Endothelial cell of umbilical vein (primary cell): Measurements from ENCODE around the gene RGS7. TPM values are rescaled to one million over a fixed set of nuclear protein-coding genes. Genes with fewer than 3 reads are reported as not detected.

Experiments used
- BruUV-seq: library from RNA; stranded (reverse); fragments of 400-500 nt; replicated peaks from 2 replicates; lab custom pipeline; 2021; lab: Mats Ljungman, UMichigan
- CTCF ChIA-PET: fragments of 300-600, 350-600 bp; sonication (Branson Sonifier 250); formaldehyde crosslinking; loops from one replicate; lab custom pipeline; 2021; ENCODE audit warnings: antibody characterized with exemption, inconsistent platforms; lab: Charles Lee
- POLR2A ChIA-PET: fragments of 300-600, 350-600 bp; sonication (Branson Sonifier 250); formaldehyde crosslinking; loops from one replicate; lab custom pipeline; 2021; ENCODE audit warnings: antibody characterized with exemption, inconsistent platforms; lab: Charles Lee
- DNase-seq: peaks from one replicate; pipeline ENCODE4 v3.0.0-alpha.2; 2011; ENCODE audit warnings: low read depth, low spot score
- FAIRE-seq: peaks from 2 replicates; lab custom pipeline; 2011; peaks lifted over from hg19 to GRCh38; lab: Jason Lieb, UNC
- H2AFZ ChIP-seq: 2 replicates; pipeline ENCODE4 v1.6.0; 2012; ENCODE audit warnings: low read depth, low read length, control low read depth, inconsistent platforms
- H3K27ac ChIP-seq: 2 replicates; pipeline ENCODE4 v1.5.1; 2011; ENCODE audit warnings: low read depth, mild to moderate bottlenecking, control low read depth, low read length, moderate library complexity; ENCODE audit not compliant: insufficient read depth
- H3K27me3 ChIP-seq, 2 experiments: 2 replicates each; pipeline versions ENCODE4 v1.6.0 to v1.6.1; 2011; ENCODE audit warnings: low read length in 2 of 2, mixed read lengths in 1 of 2; ENCODE audit not compliant: control insufficient read depth in 2 of 2, insufficient read depth in 2 of 2
- H3K36me3 ChIP-seq, 2 experiments: 2 replicates in 1 of 2; 3 replicates in 1 of 2; pipeline ENCODE4 v1.5.1; 2011; ENCODE audit warnings: low read length in 2 of 2, mild to moderate bottlenecking in 1 of 2, moderate library complexity in 1 of 2; ENCODE audit not compliant: control insufficient read depth in 2 of 2, insufficient read depth in 2 of 2; ENCODE audit errors: extremely low read depth in 1 of 2
- H3K4me1 ChIP-seq: 3 replicates; pipeline ENCODE4 v1.5.1; 2011; ENCODE audit warnings: mild to moderate bottlenecking, low read length; ENCODE audit not compliant: control insufficient read depth, insufficient read depth; ENCODE audit errors: extremely low read depth
- H3K4me2 ChIP-seq: 2 replicates; pipeline ENCODE4 v1.6.1; 2011; ENCODE audit warnings: low read length, control low read depth, mixed read lengths; ENCODE audit not compliant: insufficient read depth
- H3K4me3 ChIP-seq, 3 experiments: fragments of 200-600 bp in 1 of 3; sonication (generic), shearing (Covaris generic) in 1 of 3; replicated peaks in 1 of 3; 2 replicates each; pipeline ENCODE4 v1.5.1; 2011 to 2016; ENCODE audit warnings: control low read depth in 3 of 3, low read length in 3 of 3, mild to moderate bottlenecking in 2 of 3, inconsistent platforms in 1 of 3, low read depth in 1 of 3, moderate library complexity in 1 of 3; ENCODE audit not compliant: insufficient read depth in 1 of 3
- H3K79me2 ChIP-seq: 2 replicates; pipeline ENCODE4 v1.6.0; 2012; ENCODE audit warnings: low read length, inconsistent platforms; ENCODE audit not compliant: control insufficient read depth, insufficient read depth
- H3K9ac ChIP-seq: replicated peaks from 2 replicates; pipeline ENCODE3; 2011; ENCODE audit warnings: low read length, control low read depth; ENCODE audit not compliant: insufficient read depth; ENCODE audit errors: extremely low read depth
- H3K9me1 ChIP-seq: replicated peaks from 3 replicates; pipeline ENCODE4 v1.6.0; 2011; ENCODE audit warnings: mild to moderate bottlenecking, low read length; ENCODE audit not compliant: control insufficient read depth, insufficient read depth; ENCODE audit errors: extremely low read depth
- H3K9me3 ChIP-seq: replicated peaks from 2 replicates; pipeline ENCODE4 v1.5.1; 2012; ENCODE audit warnings: low read length, inconsistent platforms; ENCODE audit not compliant: control insufficient read depth, insufficient read depth
- H4K20me1 ChIP-seq: replicated peaks from 2 replicates; pipeline ENCODE3; 2011; ENCODE audit warnings: mild to moderate bottlenecking, low read length; ENCODE audit not compliant: control insufficient read depth, insufficient read depth; ENCODE audit errors: extremely low read depth
- EZH2 ChIP-seq: IDR thresholded peaks from 2 replicates; pipeline ENCODE4 v1.6.1; 2012; ENCODE audit warnings: borderline replicate concordance, low read depth, mild to moderate bottlenecking, moderate library complexity, low read length, inconsistent platforms; ENCODE audit not compliant: severe bottlenecking
- FOS ChIP-seq: IDR thresholded peaks from 2 replicates; pipeline ENCODE4 v1.6.1; 2011; ENCODE audit warnings: mild to moderate bottlenecking, low read length, moderate library complexity, borderline replicate concordance; ENCODE audit not compliant: insufficient read depth
- GATA2 ChIP-seq: IDR thresholded peaks from 2 replicates; pipeline ENCODE4 v1.7.0; 2011; ENCODE audit warnings: low read depth, mild to moderate bottlenecking, moderate library complexity, mixed read lengths, low read length; ENCODE audit not compliant: insufficient read length, insufficient read depth
- JUN ChIP-seq: IDR thresholded peaks from 2 replicates; pipeline ENCODE4 v1.6.1; 2011; ENCODE audit warnings: borderline replicate concordance, low read depth; ENCODE audit not compliant: insufficient read length, insufficient read depth
- MYC ChIP-seq: IDR thresholded peaks from one replicate; pipeline ENCODE4 v1.6.1; 2011; ENCODE audit warnings: mild to moderate bottlenecking, low read depth, low read length
- POLR2A ChIP-seq: IDR thresholded peaks from 2 replicates; pipeline ENCODE4 v1.6.1; 2012; ENCODE audit warnings: low read depth, mild to moderate bottlenecking, control low read depth, low read length
- POLR2AphosphoS5 ChIP-seq: IDR thresholded peaks from 2 replicates; pipeline ENCODE4 v1.6.1; 2012; ENCODE audit warnings: low read depth, mild to moderate bottlenecking, control low read depth, low read length, moderate library complexity; ENCODE audit not compliant: insufficient read depth
- dilution Hi-C: fragments of 300-500 bp; cut with MboI; formaldehyde crosslinking; loops from one replicate; pipeline ENCODE4 v1.15.0; 2019; ENCODE audit warnings: low sequenced_read_pairs; ENCODE audit not compliant: extremely low pct_ligation_motif_present
- intact Hi-C: fragments of 100-400 bp; cut with micrococcal nuclease; formaldehyde crosslinking; loops from one replicate; pipeline ENCODE4 v1.10.0; 2022
- polyA plus RNA-seq, 4 experiments: library from polyadenylated mRNA; depleted of rRNA in 3 of 4; stranded (reverse) in 3 of 4; unstranded in 1 of 4; fragments of >200 nt; gene quantifications; 2 replicates each; pipeline versions ENCODE4 v1.2.1 to v1.2.3, GENCODE V29; 2011 to 2012; ENCODE audit warnings: missing spikeins in 1 of 4
- total RNA-seq: library from RNA; stranded (reverse); gene quantifications from 2 replicates; pipeline ENCODE4 v1.2.3, GENCODE V29; 2021
- TF ChIP-seq, protein P1 (sequence below): IDR thresholded peaks from 2 replicates; pipeline ENCODE4 v1.6.1; 2011; ENCODE audit not compliant: insufficient read depth, insufficient read length
- TF ChIP-seq, protein P2 (sequence below), 2 donors: IDR thresholded peaks; 1 replicate in 1 of 2; 2 replicates in 1 of 2; pipeline ENCODE4 v1.5.1; 2011; ENCODE audit warnings: low read length in 2 of 2, mild to moderate bottlenecking in 2 of 2, moderate library complexity in 2 of 2, control low read depth in 1 of 2, inconsistent platforms in 1 of 2, low read depth in 1 of 2; ENCODE audit not compliant: insufficient read depth in 1 of 2; ENCODE audit errors: extremely low read depth in 1 of 2

The RGS7 gene
- total and polyA plus RNA-seq, 2 donors (not counting 3 experiments of a cell fraction or from before 2014, with no cell fraction given): 0.43 to 0.44 TPM

DNA sequence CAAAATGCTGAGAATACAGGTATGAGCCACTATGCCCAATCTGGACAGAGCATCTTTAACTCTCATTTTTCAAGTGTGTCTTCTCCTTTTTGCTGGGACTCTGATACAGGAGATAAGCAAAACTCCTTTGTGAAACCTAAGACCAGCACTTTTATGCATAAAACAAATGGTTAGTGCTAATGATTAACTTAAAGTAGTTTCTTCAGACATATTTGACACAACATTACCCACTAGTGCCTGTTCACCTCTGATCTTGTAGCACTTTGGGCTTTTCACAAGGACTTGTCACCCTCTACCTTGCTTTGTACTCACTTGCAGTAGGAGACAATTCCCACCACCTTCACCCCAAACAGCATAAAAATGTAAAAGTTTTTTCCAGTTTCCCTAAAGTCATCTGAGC lies 216.3 kb downstream of the RGS7 start:
- Histone ChIP-seq H3K79me2 (no peaks in the 10 kb centered on the region), H3K4me1 (no peaks in the 10 kb centered on the region), H3K9ac (no peak overlapping the region), H3K9me3 (no peaks in the 10 kb centered on the region), H3K4me3 (no peak overlapping the region), H2AFZ (no peak overlapping the region), H3K9me1 (no peaks in the 10 kb centered on the region), H3K27ac (no peak overlapping the region), H3K4me2 (no peak overlapping the region), H3K36me3 (no peaks in the 10 kb centered on the region), H4K20me1 (no peaks in the 10 kb centered on the region), H3K27me3 (no peaks in the 10 kb centered on the region)
- intact Hi-C loops (no loop called here), dilution Hi-C loops (no loop called here)
- BruUV-seq: no TSS peak
- ChIA-PET CTCF (no interaction called here), POLR2A (no interaction called here)
- no peak for DNase-seq
- no peak for FAIRE-seq
- TF ChIP-seq POLR2A (no peak), GATA2 (no peak), JUN (no peak), FOS (no peak), MYC (no peak), EZH2 (no peak), POLR2AphosphoS5 (no peak)
- TF ChIP-seq, protein P1, sequence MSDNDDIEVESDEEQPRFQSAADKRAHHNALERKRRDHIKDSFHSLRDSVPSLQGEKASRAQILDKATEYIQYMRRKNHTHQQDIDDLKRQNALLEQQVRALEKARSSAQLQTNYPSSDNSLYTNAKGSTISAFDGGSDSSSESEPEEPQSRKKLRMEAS: no peak
- TF ChIP-seq, protein P2, sequence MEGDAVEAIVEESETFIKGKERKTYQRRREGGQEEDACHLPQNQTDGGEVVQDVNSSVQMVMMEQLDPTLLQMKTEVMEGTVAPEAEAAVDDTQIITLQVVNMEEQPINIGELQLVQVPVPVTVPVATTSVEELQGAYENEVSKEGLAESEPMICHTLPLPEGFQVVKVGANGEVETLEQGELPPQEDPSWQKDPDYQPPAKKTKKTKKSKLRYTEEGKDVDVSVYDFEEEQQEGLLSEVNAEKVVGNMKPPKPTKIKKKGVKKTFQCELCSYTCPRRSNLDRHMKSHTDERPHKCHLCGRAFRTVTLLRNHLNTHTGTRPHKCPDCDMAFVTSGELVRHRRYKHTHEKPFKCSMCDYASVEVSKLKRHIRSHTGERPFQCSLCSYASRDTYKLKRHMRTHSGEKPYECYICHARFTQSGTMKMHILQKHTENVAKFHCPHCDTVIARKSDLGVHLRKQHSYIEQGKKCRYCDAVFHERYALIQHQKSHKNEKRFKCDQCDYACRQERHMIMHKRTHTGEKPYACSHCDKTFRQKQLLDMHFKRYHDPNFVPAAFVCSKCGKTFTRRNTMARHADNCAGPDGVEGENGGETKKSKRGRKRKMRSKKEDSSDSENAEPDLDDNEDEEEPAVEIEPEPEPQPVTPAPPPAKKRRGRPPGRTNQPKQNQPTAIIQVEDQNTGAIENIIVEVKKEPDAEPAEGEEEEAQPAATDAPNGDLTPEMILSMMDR (IDR thresholded peaks at IDR 0.05; ENCODE audit: extremely low read depth in 1 of 2, insufficient read depth in 1 of 2, low read depth in 1 of 2, low read length in 2 of 2): no peak
